Activated CD8-positive, alpha-beta memory T cell treated with anti-CD3 and anti-CD28 coated beads, Interleukin-2, amount 50 U/mL, for 24 hours (primary cell): ENCODE measurements around the gene PUSL1.

Experiments
- DNase-seq: peaks from one replicate; pipeline ENCODE4 v3.0.0-alpha.2; 2020; ENCODE audit errors: extremely low read depth

The PUSL1 gene

GRCh38 chr1:1353389-1354151, 45.2 kb downstream of the PUSL1 start:
- no peak for DNase-seq

GRCh38 chr1:1354271-1355247, 46.2 kb downstream of the PUSL1 start:
- no peak for DNase-seq

- DNase-seq, result no peak
These were observed 47.0 kb downstream of the PUSL1 start for GRCh38 chr1:1355416-1355815.

GRCh38 chr1:1356166-1356795, 47.9 kb downstream of the PUSL1 start:
- DNase-seq, result no peak

GRCh38 chr1:1356796-1357401, 48.5 kb downstream of the PUSL1 start:
- DNase-seq, result no peak

- no peak for DNase-seq
These were observed 49.6 kb downstream of the PUSL1 start for GRCh38 chr1:1357871-1358432.

GRCh38 chr1:1358433-1359271, 50.3 kb downstream of the PUSL1 start, which contains the start of gene MXRA8:
TSS of gene MXRA8 (minus strand) at chr1:1358555. CDS start at chr1:1358504, 51 bp downstream.
- no peak for DNase-seq

GRCh38 chr1:1359308-1359663, 50.9 kb downstream of the PUSL1 start:
- DNase-seq, result no peak

GRCh38 chr1:1359664-1360468, 51.5 kb downstream of the PUSL1 start:
- no peak for DNase-seq

- DNase-seq, result no peak
These were observed 52.2 kb downstream of the PUSL1 start for GRCh38 chr1:1360506-1361169.
